ENCODE results near the gene PPP2R2C. TPM values are rescaled to one million over a fixed set of nuclear protein-coding genes. Genes with fewer than 3 reads are reported as not detected.

Gene PPP2R2C
- total RNA-seq, 1 donor, result under 0.01 TPM

GRCh38 chr4:6507345-6507744 is 34.9 kb upstream of the PPP2R2C start:
- Histone ChIP-seq H4K20me1 (ENCODE audit: insufficient read depth, low read length) (no peaks in the 10 kb centered on the region), H3K9me3 (ENCODE audit: low read depth, low read length) (no peaks in the 10 kb centered on the region), H3K4me2 (ENCODE audit: insufficient read depth, low read length) (no peak overlapping the region), H3K27me3 (ENCODE audit: insufficient read depth, low read length) (no peaks in the 10 kb centered on the region), H3K4me1 (ENCODE audit: insufficient read depth, low read length) (no peaks in the 10 kb centered on the region), H3K79me2 (ENCODE audit: insufficient read depth, low read length) (no peaks in the 10 kb centered on the region), H2AFZ (ENCODE audit: low read length) (no peak overlapping the region), H3K36me3 (ENCODE audit: insufficient read depth, low read length) (no peaks in the 10 kb centered on the region), H3K4me3 (ENCODE audit: insufficient read depth, low read length) (no peak overlapping the region), H3K27ac (ENCODE audit: low read depth, low read length) (no peak overlapping the region)
- TF ChIP-seq CTCF (IDR thresholded peaks at IDR 0.05; ENCODE audit: extremely low read depth, low read depth, low read length), result no peak
- no peak for DNase-seq (ENCODE audit: insufficient read length, low spot score, missing footprints)

GRCh38 chr4:6506616-6507140 is 34.3 kb upstream of the PPP2R2C start:
- H3K79me2 ChIP-seq (ENCODE audit: insufficient read depth, low read length), result no peaks in the 10 kb centered on the region
- no peak overlapping the region for H2AFZ ChIP-seq (ENCODE audit: low read length)
- no peak overlapping the region for H3K27ac ChIP-seq (ENCODE audit: low read depth, low read length)
- no peaks in the 10 kb centered on the region for H3K4me1 ChIP-seq (ENCODE audit: insufficient read depth, low read length)
- H3K9me3 ChIP-seq (ENCODE audit: low read depth, low read length), result no peaks in the 10 kb centered on the region
- no peaks in the 10 kb centered on the region for H4K20me1 ChIP-seq (ENCODE audit: insufficient read depth, low read length)
- no peak for TF ChIP-seq CTCF (IDR thresholded peaks at IDR 0.05; ENCODE audit: extremely low read depth, low read depth, low read length)
- no peaks in the 10 kb centered on the region for H3K36me3 ChIP-seq (ENCODE audit: insufficient read depth, low read length)
- H3K4me2 ChIP-seq (ENCODE audit: insufficient read depth, low read length), result no peak overlapping the region
- H3K4me3 ChIP-seq (ENCODE audit: insufficient read depth, low read length), result no peak overlapping the region
- DNase-seq (ENCODE audit: insufficient read length, low spot score, missing footprints), result no peak
- no peaks in the 10 kb centered on the region for H3K27me3 ChIP-seq (ENCODE audit: insufficient read depth, low read length)

GRCh38 chr4:6504900-6505496 is 32.6 kb upstream of the PPP2R2C start:
- H3K79me2 ChIP-seq (ENCODE audit: insufficient read depth, low read length), result no peaks in the 10 kb centered on the region
- no peak overlapping the region for H3K27ac ChIP-seq (ENCODE audit: low read depth, low read length)
- DNase-seq (ENCODE audit: insufficient read length, low spot score, missing footprints), result no peak
- no peaks in the 10 kb centered on the region for H3K9me3 ChIP-seq (ENCODE audit: low read depth, low read length)
- no peak overlapping the region for H3K4me2 ChIP-seq (ENCODE audit: insufficient read depth, low read length)
- no peak for TF ChIP-seq CTCF (IDR thresholded peaks at IDR 0.05; ENCODE audit: extremely low read depth, low read depth, low read length)
- H3K4me1 ChIP-seq (ENCODE audit: insufficient read depth, low read length), result no peaks in the 10 kb centered on the region
- no peaks in the 10 kb centered on the region for H4K20me1 ChIP-seq (ENCODE audit: insufficient read depth, low read length)
- no peaks in the 10 kb centered on the region for H3K36me3 ChIP-seq (ENCODE audit: insufficient read depth, low read length)
- H3K27me3 ChIP-seq (ENCODE audit: insufficient read depth, low read length), result no peaks in the 10 kb centered on the region
- no peak overlapping the region for H3K4me3 ChIP-seq (ENCODE audit: insufficient read depth, low read length)
- H2AFZ ChIP-seq (ENCODE audit: low read length), result no peak overlapping the region

GRCh38 chr4:6502747-6503465 is 30.5 kb upstream of the PPP2R2C start:
- H3K4me1 ChIP-seq (ENCODE audit: insufficient read depth, low read length), result no peaks in the 10 kb centered on the region
- no peaks in the 10 kb centered on the region for H3K9me3 ChIP-seq (ENCODE audit: low read depth, low read length)
- no peak overlapping the region for H3K27ac ChIP-seq (ENCODE audit: low read depth, low read length)
- no peak for TF ChIP-seq CTCF (IDR thresholded peaks at IDR 0.05; ENCODE audit: extremely low read depth, low read depth, low read length)
- H3K4me2 ChIP-seq (ENCODE audit: insufficient read depth, low read length), result no peak overlapping the region
- no peak overlapping the region for H2AFZ ChIP-seq (ENCODE audit: low read length)
- no peaks in the 10 kb centered on the region for H3K27me3 ChIP-seq (ENCODE audit: insufficient read depth, low read length)
- no peak overlapping the region for H3K4me3 ChIP-seq (ENCODE audit: insufficient read depth, low read length)
- H4K20me1 ChIP-seq (ENCODE audit: insufficient read depth, low read length), result no peaks in the 10 kb centered on the region
- no peak for DNase-seq (ENCODE audit: insufficient read length, low spot score, missing footprints)
- no peaks in the 10 kb centered on the region for H3K36me3 ChIP-seq (ENCODE audit: insufficient read depth, low read length)
- H3K79me2 ChIP-seq (ENCODE audit: insufficient read depth, low read length), result no peaks in the 10 kb centered on the region

All from osteoblast (primary cell).